SK-N-SH (cell line): Measurements from ENCODE around the gene CALR3. TPM values are rescaled to one million over a fixed set of nuclear protein-coding genes. Genes with fewer than 3 reads are reported as not detected.

Experiments used
- CTCF ChIA-PET: fragments of 300-600, 350-600 bp; formaldehyde crosslinking; extraction: SDS; loops from one replicate; lab custom pipeline; 2021; lab: Yijun Ruan, JAX
- POLR2A ChIA-PET: fragments of 350-600 bp; sonication (Branson Sonifier 250); formaldehyde crosslinking; extraction: SDS; loops from one replicate; lab custom pipeline; 2020; ENCODE audit warnings: antibody characterized with exemption, inconsistent platforms; lab: Yijun Ruan, JAX
- DNase-seq: peaks from one replicate; pipeline ENCODE4 v3.0.0; 2012
- H2AFZ ChIP-seq: fragments of 200-600 bp; sonication (generic); 2 replicates; pipeline ENCODE4 v1.8.1; 2016; ENCODE audit warnings: antibody characterized with exemption, mild to moderate bottlenecking, low read depth
- H3F3A ChIP-seq: fragments of 200-600 bp; sonication (generic); replicated peaks from 2 replicates; pipeline ENCODE3; 2016; ENCODE audit warnings: antibody characterized with exemption, mild to moderate bottlenecking; ENCODE audit not compliant: insufficient read depth
- H3K27ac ChIP-seq, 2 experiments: fragments of 200-500 bp in 1 of 2; fragments of 200-600 bp in 1 of 2; sonication (Bioruptor generic) in 1 of 2; sonication (generic), shearing (Covaris generic) in 1 of 2; 2 replicates each; pipeline versions ENCODE4 v1.5.1 to v1.6.1; 2014 to 2016; ENCODE audit warnings: low read depth in 2 of 2, inconsistent platforms in 1 of 2, low read length in 1 of 2, mild to moderate bottlenecking in 1 of 2, mixed read lengths in 1 of 2
- H3K27me3 ChIP-seq: fragments of 200-600 bp; sonication (generic), shearing (Covaris generic); 2 replicates; pipeline ENCODE4 v1.6.1; 2016; ENCODE audit warnings: mixed run types; ENCODE audit not compliant: insufficient read depth
- H3K36me3 ChIP-seq, 2 experiments: fragments of 200-500 bp in 1 of 2; fragments of 200-600 bp in 1 of 2; sonication (Bioruptor generic) in 1 of 2; sonication (generic) in 1 of 2; replicated peaks in 1 of 2; 2 replicates each; pipeline versions ENCODE3 to v1.5.1; 2014 to 2016; ENCODE audit warnings: low read length in 1 of 2, mild to moderate bottlenecking in 1 of 2; ENCODE audit not compliant: insufficient read depth in 2 of 2, control insufficient read depth in 1 of 2
- H3K4me1 ChIP-seq, 2 experiments: fragments of 200-500 bp in 1 of 2; fragments of 200-600 bp in 1 of 2; sonication (Bioruptor generic) in 1 of 2; sonication (generic), shearing (Covaris generic) in 1 of 2; 2 replicates each; pipeline versions ENCODE4 v1.5.1 to v1.6.1; 2014 to 2016; ENCODE audit warnings: low read depth in 1 of 2, low read length in 1 of 2, mixed run types in 1 of 2; ENCODE audit not compliant: insufficient read depth in 2 of 2, control insufficient read depth in 1 of 2
- H3K4me2 ChIP-seq: fragments of 200-600 bp; sonication (generic), shearing (Covaris generic); 2 replicates; pipeline ENCODE4 v1.6.1; 2017; ENCODE audit warnings: mixed run types
- H3K4me3 ChIP-seq, 2 experiments: fragments of 200-500 bp in 1 of 2; fragments of 200-600 bp in 1 of 2; sonication (Bioruptor generic) in 1 of 2; sonication (generic), shearing (Covaris generic) in 1 of 2; 2 replicates each; pipeline versions ENCODE4 v1.5.1 to v1.8.1; 2014 to 2016; ENCODE audit warnings: low read depth in 2 of 2, inconsistent platforms in 1 of 2, low read length in 1 of 2, mild to moderate bottlenecking in 1 of 2, mixed read lengths in 1 of 2, moderate library complexity in 1 of 2
- H3K79me2 ChIP-seq: fragments of 200-600 bp; sonication (generic); 2 replicates; pipeline ENCODE4 v1.8.1; 2017; ENCODE audit warnings: mild to moderate bottlenecking; ENCODE audit not compliant: insufficient read depth
- H3K9ac ChIP-seq: fragments of 200-600 bp; sonication (generic); 2 replicates; pipeline ENCODE4 v1.6.1; 2017; ENCODE audit warnings: mixed run types
- H3K9me2 ChIP-seq: fragments of 200-600 bp; sonication (generic); 2 replicates; pipeline ENCODE4 v1.6.1; 2017; ENCODE audit warnings: mixed run types
- H3K9me3 ChIP-seq: fragments of 200-600 bp; sonication (generic); 2 replicates; pipeline ENCODE4 v1.6.1; 2017; ENCODE audit warnings: mixed run types, mild to moderate bottlenecking, moderate library complexity
- H4K20me1 ChIP-seq: fragments of 200-600 bp; sonication (generic); 2 replicates; pipeline ENCODE4 v1.6.1; 2017; ENCODE audit warnings: mild to moderate bottlenecking, mixed run types; ENCODE audit not compliant: insufficient read depth
- CHD2 ChIP-seq: fragments of 150-350 bp; IDR thresholded peaks from 2 replicates; pipeline ENCODE4 v1.6.1; 2018; ENCODE audit warnings: low read length; ENCODE audit not compliant: partially characterized antibody
- ELF1 ChIP-seq: IDR thresholded peaks from 2 replicates; pipeline ENCODE4 v1.4.0; 2012
- EZH2phosphoT487 ChIP-seq: fragments of 200-600 bp; sonication (generic); IDR thresholded peaks from 2 replicates; pipeline ENCODE4 v1.6.1; 2017; ENCODE audit warnings: low read depth, mixed run types, mild to moderate bottlenecking, antibody characterized with exemption, moderate library complexity, borderline replicate concordance
- FOSL2 ChIP-seq: IDR thresholded peaks from 2 replicates; pipeline ENCODE4 v1.4.0; 2012; ENCODE audit warnings: low read depth, mild to moderate bottlenecking, moderate library complexity, borderline replicate concordance
- FOXJ3 ChIP-seq: sonication (generic); formaldehyde crosslinking; IDR thresholded peaks from 2 replicates; pipeline ENCODE4 v1.5.1; 2020; ENCODE audit warnings: mild to moderate bottlenecking, missing genetic modification reagents
- FOXM1 ChIP-seq: IDR thresholded peaks from 2 replicates; pipeline ENCODE4 v1.4.0; 2012; ENCODE audit warnings: low read depth, mild to moderate bottlenecking
- GABPA ChIP-seq: IDR thresholded peaks from 2 replicates; pipeline ENCODE4 v1.4.0; 2012; ENCODE audit warnings: low read depth, mild to moderate bottlenecking
- MXI1 ChIP-seq: IDR thresholded peaks from 2 replicates; pipeline ENCODE4 v1.6.1; 2012; ENCODE audit warnings: mild to moderate bottlenecking, low read depth, low read length, improper control_type of control experiment
- NFIC ChIP-seq: IDR thresholded peaks from 2 replicates; pipeline ENCODE4 v1.4.0; 2012; ENCODE audit warnings: borderline replicate concordance
- POLR2AphosphoS5 ChIP-seq: IDR thresholded peaks from 2 replicates; pipeline ENCODE4 v1.6.1; 2012; ENCODE audit warnings: low read depth, low read length
- RAD21 ChIP-seq: IDR thresholded peaks from 2 replicates; pipeline ENCODE4 v1.6.1; 2012; ENCODE audit warnings: mild to moderate bottlenecking, low read length
- RCOR1 ChIP-seq: fragments of 150-350 bp; IDR thresholded peaks from 2 replicates; pipeline ENCODE4 v1.6.1; 2017; ENCODE audit warnings: antibody characterized with exemption, low read length
- RXRA ChIP-seq: IDR thresholded peaks from 2 replicates; pipeline ENCODE4 v1.4.0; 2012; ENCODE audit warnings: low read depth, mild to moderate bottlenecking, borderline replicate concordance
- SIN3A ChIP-seq: IDR thresholded peaks from 2 replicates; pipeline ENCODE4 v1.6.1; 2012; ENCODE audit warnings: low read depth, mild to moderate bottlenecking, low read length, moderate library complexity, borderline replicate concordance
- SMC3 ChIP-seq: IDR thresholded peaks from 2 replicates; pipeline ENCODE4 v1.6.1; 2012; ENCODE audit warnings: low read depth, low read length, improper control_type of control experiment
- WGBS: methylation state at CpG from one replicate; pipeline ENCODE4 v1.1.6; 2017; ENCODE audit warnings: low lambda C conversion rate; 5-methylcytosine and 5-hydroxymethylcytosine counted together
- polyA plus RNA-seq, 3 experiments: library from polyadenylated mRNA; depleted of rRNA; stranded (reverse); fragments of >200 nt; gene quantifications; 2 replicates each; pipeline ENCODE4 v1.2.3, GENCODE V29; 2012
- TF ChIP-seq, protein P1 (sequence below): IDR thresholded peaks from 2 replicates; pipeline ENCODE4 v1.4.0; 2012; ENCODE audit warnings: low read depth, borderline replicate concordance
- TF ChIP-seq, protein P2 (sequence below): IDR thresholded peaks from 2 replicates; pipeline ENCODE4 v1.6.1; 2012; ENCODE audit warnings: mild to moderate bottlenecking, low read depth, low read length, moderate library complexity
- TF ChIP-seq, protein P3 (sequence below): fragments of 200-600 bp; sonication (generic); IDR thresholded peaks from 2 replicates; pipeline ENCODE4 v1.6.1; 2017; ENCODE audit warnings: antibody characterized with exemption, mild to moderate bottlenecking, moderate library complexity

The CALR3 gene
- polyA plus RNA-seq, 1 of the 3 experiments (the other 2 are of a cell fraction): not detected

DNA sequence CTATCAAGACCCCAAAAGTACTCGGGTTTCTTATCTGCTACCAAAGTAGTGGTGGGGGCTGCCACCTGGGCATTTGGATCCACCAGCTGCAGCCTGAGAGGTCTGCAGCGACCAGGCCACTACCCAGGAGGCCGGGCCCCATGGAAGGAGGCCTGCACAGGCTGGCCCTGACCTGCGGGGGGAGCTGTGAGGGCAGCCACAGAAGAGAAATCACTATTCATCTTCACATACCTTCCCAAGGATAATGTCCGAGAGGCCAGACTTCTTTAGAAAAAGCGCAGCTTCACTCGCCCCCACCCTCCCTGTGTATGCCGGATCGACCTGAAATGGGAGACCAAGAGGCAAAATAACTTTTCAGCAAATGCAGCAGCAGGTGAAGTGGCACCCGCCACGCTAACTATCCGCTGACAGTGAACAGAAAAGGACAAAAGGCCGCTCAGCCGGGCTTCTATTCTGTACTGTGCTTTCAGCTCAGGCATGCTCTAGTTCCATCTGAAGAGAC lies 54.3 kb downstream of the CALR3 start:
- peak; percentile 75 for DNase-seq
- ChIA-PET POLR2A (interaction anchor here (1.1 kb wide), 1 partner anchor 12 kb away, joined by 6 read pairs; no protein-coding TSS in a partner anchor), CTCF (interaction anchor here (0.7 to 4.9 kb wide), 27 partner anchors 8 to 220 kb away, joined by 3 to 45 read pairs (median 4); partner anchors contain the start of genes C19orf44 and CALR3)
- H3K4me1 ChIP-seq: peaks cover 0 to 27% of the 10 kb centered on the region in 2 experiments; a peak in 1 of 4 replicates
- peaks cover 0 to 23% of the 10 kb centered on the region in 2 experiments for H3K36me3 ChIP-seq
- H3K4me3 ChIP-seq: no peak overlapping the region
- no peaks in the 10 kb centered on the region for H3K9me2 ChIP-seq
- TF ChIP-seq SIN3A: no peak
- TF ChIP-seq FOXM1: no peak
- TF ChIP-seq POLR2AphosphoS5: no peak
- TF ChIP-seq SMC3: peak; percentile 62
- TF ChIP-seq MXI1: no peak
- TF ChIP-seq, protein P1, sequence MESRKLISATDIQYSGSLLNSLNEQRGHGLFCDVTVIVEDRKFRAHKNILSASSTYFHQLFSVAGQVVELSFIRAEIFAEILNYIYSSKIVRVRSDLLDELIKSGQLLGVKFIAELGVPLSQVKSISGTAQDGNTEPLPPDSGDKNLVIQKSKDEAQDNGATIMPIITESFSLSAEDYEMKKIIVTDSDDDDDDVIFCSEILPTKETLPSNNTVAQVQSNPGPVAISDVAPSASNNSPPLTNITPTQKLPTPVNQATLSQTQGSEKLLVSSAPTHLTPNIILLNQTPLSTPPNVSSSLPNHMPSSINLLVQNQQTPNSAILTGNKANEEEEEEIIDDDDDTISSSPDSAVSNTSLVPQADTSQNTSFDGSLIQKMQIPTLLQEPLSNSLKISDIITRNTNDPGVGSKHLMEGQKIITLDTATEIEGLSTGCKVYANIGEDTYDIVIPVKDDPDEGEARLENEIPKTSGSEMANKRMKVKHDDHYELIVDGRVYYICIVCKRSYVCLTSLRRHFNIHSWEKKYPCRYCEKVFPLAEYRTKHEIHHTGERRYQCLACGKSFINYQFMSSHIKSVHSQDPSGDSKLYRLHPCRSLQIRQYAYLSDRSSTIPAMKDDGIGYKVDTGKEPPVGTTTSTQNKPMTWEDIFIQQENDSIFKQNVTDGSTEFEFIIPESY: no peak
- no peak for TF ChIP-seq ELF1
- peak; percentile 71 for TF ChIP-seq RAD21
- TF ChIP-seq RXRA: no peak
- TF ChIP-seq NFIC: no peak
- TF ChIP-seq RCOR1: no peak
- TF ChIP-seq, protein P2, sequence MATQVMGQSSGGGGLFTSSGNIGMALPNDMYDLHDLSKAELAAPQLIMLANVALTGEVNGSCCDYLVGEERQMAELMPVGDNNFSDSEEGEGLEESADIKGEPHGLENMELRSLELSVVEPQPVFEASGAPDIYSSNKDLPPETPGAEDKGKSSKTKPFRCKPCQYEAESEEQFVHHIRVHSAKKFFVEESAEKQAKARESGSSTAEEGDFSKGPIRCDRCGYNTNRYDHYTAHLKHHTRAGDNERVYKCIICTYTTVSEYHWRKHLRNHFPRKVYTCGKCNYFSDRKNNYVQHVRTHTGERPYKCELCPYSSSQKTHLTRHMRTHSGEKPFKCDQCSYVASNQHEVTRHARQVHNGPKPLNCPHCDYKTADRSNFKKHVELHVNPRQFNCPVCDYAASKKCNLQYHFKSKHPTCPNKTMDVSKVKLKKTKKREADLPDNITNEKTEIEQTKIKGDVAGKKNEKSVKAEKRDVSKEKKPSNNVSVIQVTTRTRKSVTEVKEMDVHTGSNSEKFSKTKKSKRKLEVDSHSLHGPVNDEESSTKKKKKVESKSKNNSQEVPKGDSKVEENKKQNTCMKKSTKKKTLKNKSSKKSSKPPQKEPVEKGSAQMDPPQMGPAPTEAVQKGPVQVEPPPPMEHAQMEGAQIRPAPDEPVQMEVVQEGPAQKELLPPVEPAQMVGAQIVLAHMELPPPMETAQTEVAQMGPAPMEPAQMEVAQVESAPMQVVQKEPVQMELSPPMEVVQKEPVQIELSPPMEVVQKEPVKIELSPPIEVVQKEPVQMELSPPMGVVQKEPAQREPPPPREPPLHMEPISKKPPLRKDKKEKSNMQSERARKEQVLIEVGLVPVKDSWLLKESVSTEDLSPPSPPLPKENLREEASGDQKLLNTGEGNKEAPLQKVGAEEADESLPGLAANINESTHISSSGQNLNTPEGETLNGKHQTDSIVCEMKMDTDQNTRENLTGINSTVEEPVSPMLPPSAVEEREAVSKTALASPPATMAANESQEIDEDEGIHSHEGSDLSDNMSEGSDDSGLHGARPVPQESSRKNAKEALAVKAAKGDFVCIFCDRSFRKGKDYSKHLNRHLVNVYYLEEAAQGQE: no peak
- no peak for TF ChIP-seq EZH2phosphoT487
- no peak for TF ChIP-seq CHD2
- no peak for TF ChIP-seq FOXJ3 (CRISPR knock-in tag)
- TF ChIP-seq, protein P3, sequence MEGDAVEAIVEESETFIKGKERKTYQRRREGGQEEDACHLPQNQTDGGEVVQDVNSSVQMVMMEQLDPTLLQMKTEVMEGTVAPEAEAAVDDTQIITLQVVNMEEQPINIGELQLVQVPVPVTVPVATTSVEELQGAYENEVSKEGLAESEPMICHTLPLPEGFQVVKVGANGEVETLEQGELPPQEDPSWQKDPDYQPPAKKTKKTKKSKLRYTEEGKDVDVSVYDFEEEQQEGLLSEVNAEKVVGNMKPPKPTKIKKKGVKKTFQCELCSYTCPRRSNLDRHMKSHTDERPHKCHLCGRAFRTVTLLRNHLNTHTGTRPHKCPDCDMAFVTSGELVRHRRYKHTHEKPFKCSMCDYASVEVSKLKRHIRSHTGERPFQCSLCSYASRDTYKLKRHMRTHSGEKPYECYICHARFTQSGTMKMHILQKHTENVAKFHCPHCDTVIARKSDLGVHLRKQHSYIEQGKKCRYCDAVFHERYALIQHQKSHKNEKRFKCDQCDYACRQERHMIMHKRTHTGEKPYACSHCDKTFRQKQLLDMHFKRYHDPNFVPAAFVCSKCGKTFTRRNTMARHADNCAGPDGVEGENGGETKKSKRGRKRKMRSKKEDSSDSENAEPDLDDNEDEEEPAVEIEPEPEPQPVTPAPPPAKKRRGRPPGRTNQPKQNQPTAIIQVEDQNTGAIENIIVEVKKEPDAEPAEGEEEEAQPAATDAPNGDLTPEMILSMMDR: peak; percentile 70
- TF ChIP-seq FOSL2: no peak
- no peak for TF ChIP-seq GABPA
- TF ChIP-seq, all 33 proteins: peak for 3
- no peak overlapping the region for H3K9ac ChIP-seq
- no peaks in the 10 kb centered on the region for H3K9me3 ChIP-seq
- no peaks in the 10 kb centered on the region for H3K27me3 ChIP-seq
- H3K27ac ChIP-seq: no peak overlapping the region
- no peaks in the 10 kb centered on the region for H3F3A ChIP-seq
- H3K4me2 ChIP-seq: no peak overlapping the region
- WGBS: 81% methylated on average over 13 of the region's 14 CpGs
- H3K79me2 ChIP-seq: peaks cover 43% of the 10 kb centered on the region
- peaks cover 33% of the 10 kb centered on the region; the same call in 1 of the 2 replicates for H4K20me1 ChIP-seq
- H2AFZ ChIP-seq: no peak overlapping the region
